DMS153 (cell line): ENCODE measurements around the gene TMOD1.
"Not testable (repeated sequence)": the region's sequence is repeated elsewhere in the genome, so short reads cannot be mapped to it uniquely, and the experiment has no call there.

ENCODE experiments used
- DNase-seq: peaks from one replicate; lab custom pipeline; 2025; lab: John Stamatoyannopoulos, UW

Gene TMOD1

GRCh38 chr9:97501177-97501971, at the start of gene TMOD1:
Gene TMOD1 (plus strand): TSS chr9:97501666. CDS start chr9:97524189, 22,523 bp downstream.
- DNase-seq: peak; percentile 14

- DNase-seq: not testable (repeated sequence)
Observed at GRCh38 chr9:97453573-97453972, 47.9 kb upstream of the TMOD1 start.

DNA sequence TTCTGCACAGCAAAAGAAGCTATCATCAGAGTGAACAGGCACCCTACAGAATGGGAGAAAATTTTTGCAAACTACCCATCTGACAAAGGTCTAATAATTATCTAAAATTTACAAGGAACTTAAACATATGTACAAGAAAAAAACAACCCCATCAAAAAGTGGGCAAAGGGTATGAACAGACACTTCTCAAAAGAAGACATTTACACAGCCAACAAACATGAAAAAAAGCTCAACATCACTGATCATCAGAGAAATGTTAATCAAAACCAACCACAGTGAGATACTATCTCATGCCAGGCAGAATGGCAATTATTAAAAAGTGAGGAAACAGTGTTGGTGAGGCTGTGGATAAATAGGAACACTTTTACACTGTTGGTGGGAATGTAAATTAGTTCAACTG, 44.6 kb upstream of the TMOD1 start:
- DNase-seq: not testable (repeated sequence)

DNA sequence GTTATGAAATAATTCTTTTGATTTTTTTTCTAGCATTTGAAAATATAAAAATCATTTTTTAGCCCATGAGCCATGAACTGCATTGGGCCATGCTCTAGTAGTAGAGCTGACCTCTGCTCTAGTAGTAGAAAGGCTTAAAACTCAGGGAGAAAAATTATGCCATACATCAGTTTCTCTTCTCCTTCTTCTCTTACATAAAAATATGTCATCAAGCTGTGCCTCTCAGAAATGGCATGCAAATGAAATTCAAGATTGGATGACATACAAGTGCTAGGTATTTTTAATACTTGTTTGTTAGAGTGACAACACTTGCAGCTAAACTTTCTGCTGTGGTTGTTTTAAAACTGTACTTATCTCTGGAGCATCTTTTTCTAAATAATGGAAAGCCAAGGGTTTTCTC, 42.1 kb upstream of the TMOD1 start:
- DNase-seq: no peak

DNA sequence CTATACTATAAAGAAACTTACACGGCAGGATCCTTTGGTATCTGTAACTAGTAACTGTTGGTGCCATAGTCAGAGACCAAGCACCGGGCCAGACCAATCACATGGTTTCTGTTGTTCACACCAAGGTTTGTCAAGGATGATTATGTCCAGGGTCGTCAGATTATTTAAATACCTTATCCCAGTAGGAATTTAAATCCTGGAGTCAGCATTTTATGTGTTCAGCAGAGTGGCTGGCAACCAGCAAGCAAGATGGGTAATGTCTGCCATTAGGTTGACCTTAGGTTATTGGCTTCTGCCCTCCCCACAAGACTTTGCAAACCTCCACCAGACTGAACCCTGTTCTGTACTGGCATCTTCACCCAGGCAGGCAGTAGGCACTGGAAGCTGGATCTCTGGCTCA, 39.3 kb upstream of the TMOD1 start:
- no peak for DNase-seq

DNA sequence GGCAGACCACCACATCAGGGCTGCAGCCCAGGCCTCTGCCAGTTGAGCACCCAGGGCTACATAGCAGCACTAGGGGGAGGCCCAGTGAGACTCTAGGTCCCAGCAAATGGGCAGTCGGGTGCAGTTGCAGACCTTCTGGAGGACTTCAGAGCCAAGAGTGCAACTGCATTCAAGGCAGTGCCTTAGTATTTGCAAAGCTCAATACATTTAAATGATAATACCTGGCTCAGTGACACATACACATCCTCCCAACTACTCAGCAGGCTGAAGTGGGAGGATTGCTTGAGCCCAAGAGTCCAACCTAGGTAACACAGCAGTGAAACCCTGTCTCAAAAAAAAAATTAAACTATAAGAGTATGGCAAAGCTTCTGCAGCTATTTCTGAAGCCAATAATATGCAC, 38.6 kb upstream of the TMOD1 start:
- no peak for DNase-seq

DNA sequence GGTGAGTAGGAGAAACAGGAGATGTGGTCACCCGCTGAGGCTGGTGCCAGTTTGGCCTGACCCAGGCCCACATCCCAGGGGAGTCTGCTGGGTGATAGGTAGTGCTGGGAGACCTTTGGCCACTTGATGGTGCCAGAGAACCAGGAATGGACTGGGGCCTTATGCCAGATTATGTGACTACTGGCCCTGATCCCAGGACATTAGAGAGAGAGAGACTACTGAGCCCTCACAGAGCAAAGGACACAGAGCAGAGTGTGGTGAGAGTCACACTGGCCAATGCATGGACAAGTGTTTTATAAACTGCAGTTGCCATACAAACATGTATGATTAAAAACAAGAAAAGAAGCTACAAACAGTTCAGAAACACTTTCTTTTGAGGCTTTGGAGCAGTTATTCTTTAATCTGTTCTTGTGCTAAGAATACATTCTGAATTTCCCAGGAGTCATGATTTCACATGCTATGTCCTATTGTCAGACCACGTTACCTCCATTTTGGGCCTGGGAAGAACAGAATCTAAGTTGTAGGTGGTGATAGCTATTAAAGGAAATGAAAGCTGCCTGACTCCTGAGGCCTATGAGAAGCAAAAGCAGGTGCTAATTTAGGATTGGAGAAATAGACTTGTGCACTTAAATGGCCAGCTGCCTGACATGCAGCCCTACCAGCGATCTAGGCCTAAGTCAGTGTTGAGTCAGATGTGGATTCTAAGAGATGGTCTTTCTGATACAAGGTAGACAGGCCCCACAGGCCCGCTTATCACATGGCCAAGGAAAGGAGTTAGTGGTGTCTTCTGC, 32.6 kb upstream of the TMOD1 start:
- DNase-seq: peak; percentile 20

GRCh38 chr9:97470076-97470475, 31.4 kb upstream of the TMOD1 start:
- no peak for DNase-seq

GRCh38 chr9:97473717-97474116, 27.7 kb upstream of the TMOD1 start:
- no peak for DNase-seq

- DNase-seq: no peak
Observed at GRCh38 chr9:97474372-97474925, 27.0 kb upstream of the TMOD1 start.

DNA sequence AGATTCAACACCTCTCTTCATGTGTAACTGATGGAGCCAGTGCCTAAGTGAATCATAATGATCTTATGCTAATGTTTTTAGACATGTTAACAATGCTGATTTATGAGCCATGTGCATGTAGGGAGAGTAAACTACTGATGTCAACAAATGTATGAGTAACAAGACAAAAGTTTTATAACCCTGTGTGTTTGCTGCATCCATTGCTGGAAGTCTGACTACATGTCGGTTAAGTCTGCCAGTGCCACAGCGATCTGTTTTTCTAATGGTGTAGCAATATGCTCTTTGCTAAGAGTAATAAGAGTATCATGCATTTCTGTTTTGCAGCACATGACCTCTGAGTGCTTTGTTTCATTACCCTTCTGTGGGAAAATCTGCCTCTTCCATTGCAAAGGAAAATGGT, 26.4 kb upstream of the TMOD1 start:
- peak; percentile 29 for DNase-seq

- DNase-seq: no peak
Observed at GRCh38 chr9:97478301-97478981, 23.0 kb upstream of the TMOD1 start.

DNA sequence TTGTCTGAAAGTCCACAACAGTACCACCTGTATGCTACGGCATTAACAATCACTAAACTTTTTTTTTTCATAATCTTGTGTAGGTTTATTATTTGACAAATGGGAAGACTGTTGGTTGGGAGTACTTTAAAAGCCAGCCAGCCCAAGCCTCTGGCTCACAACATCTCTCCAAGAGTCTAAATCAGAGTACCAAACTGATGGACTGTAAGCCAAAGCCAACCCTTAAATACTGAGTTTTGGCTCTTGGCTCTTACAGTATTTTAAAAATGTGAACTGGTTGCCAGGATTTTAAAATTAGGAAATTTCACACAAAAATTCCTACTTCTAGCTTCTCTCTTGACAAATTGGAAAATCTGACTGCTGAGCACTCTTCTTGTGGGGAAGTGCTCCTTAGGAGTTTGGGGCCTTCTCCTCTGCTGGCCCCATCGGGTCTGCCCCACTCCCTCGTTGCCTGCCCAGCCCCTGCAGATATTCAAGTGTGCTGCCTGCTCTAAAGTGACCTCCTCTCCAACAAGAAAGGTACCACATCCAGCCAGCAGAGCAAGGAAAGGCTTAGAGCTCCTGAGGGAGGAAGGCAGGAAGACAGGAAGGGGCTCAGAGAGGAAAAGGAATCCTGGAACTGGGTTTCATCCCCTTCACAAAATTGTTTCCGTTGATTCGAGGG, 21.8 kb upstream of the TMOD1 start:
- no peak for DNase-seq

- no peak for DNase-seq
Observed at GRCh38 chr9:97480174-97480573, 21.3 kb upstream of the TMOD1 start.

DNA sequence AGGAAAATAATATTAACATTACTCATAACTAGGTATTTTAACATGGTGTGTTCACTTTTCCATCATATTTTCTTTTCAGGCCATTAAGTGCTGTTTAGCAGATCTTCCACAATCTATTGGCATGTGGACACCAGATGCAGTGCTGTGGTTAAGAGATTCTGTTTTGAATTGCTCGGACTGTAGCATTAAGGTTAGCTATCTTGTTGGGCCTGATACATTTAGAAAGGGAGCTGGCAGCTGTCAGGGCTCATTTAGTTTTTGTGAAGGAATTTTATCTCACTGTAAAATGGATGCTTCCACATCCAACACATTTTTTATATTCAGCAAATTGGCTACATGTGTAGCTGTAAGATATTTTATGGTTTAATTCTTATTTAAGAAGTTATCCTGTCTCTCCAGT, 20.7 kb upstream of the TMOD1 start:
- DNase-seq: no peak

DNA sequence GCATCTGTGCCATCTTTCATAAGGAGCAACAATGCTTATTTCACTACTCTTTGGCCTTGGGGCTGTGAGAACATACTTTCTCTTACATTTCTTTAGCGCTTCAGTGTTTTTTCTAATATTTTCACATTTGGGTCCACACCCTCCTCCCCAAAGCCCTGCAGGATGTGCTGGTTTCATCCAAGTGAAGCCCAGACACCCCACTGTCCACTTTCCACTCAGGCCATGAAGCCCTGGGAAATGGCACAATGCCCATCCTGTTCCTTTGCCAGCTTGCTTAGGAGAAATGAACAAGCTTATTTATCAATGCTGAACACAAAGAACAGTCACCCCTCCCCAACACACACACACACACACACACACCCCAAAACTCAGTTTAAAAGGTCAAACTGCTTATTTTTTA, 17.3 kb upstream of the TMOD1 start:
- no peak for DNase-seq

DNA sequence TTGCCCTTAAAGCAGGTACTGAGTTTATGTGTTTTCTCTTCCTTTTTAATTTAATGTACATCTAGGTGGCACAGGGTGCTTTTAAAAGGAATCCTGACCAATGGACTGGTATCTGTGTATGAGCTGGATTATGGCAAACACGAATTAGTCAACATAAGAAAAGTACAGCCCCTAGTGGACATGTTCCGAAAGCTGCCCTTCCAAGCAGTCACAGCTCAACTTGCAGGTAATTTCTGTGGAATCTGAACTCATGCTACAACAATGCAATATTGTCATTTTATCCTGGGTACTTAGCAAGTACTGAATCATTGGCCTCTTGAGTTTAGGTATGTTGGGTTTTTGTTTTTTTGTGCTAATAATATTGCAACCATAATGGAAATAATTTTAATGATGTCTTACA, 14.4 kb upstream of the TMOD1 start:
- no peak for DNase-seq

DNA sequence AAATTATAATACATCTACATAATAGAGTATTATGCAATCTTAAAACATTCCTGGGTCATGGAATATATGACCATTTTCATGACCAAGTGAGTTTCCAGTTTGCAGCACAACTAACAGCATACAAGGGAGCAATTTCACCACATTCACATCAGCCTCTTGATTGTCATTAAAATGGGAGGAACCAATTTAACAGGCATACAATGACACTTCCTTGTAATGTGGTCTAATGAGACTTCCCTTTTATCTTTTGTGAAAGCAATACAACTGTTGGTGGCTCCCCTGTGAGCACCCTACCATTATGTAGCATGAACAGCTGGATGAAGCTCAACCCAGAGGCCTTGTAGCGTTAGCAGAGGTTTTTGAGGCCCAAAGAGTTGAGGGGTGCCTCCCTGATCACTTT, 13.6 kb upstream of the TMOD1 start:
- no peak for DNase-seq

- DNase-seq: no peak
Observed at GRCh38 chr9:97491216-97491999, 10.1 kb upstream of the TMOD1 start.

DNA sequence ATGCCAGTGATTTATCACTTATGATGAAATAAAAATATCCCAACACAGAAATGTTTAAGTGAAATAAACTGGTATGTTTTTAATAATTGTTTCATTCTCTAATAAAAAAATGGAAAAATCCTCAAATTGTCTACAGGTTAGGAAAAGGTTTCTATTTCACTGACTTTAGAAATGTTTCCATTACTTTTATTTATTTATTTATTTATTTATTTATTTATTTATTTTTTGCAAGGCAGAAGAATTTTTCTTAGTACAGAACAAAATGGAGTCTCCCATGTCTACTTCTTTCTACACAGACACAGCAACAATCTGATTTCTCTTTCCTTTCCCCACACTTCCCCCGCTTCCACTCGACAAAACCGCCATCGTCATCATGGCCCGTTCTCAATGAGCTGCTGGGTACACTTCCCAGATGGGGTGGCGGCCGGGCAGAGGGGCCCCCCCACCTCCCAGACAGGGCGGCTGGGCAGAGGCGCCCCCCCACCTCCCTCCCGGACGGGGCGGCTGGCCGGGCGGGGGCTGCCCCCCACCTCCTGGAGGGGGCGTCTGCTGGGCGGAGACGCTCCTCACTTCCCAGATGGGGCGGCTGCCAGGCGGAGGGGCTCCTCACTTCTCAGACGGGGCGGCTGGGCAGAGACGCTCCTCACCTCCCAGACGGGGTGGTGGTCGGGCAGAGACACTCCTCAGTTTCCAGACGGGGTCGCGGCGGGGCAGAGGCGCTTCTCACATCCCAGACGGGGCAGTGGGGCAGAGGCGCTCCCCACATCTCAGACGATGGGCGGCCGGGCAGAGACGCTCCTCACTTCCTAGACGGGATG, 3.7 kb upstream of the TMOD1 start:
- DNase-seq: not testable (repeated sequence)
